ENCODE results near the gene MIER1. TPM values are rescaled to one million over a fixed set of nuclear protein-coding genes. Genes with fewer than 3 reads are reported as not detected.

MIER1 gene
- total and polyA plus RNA-seq, 2 donors (not counting 1 experiment from before 2014, with no cell fraction given), result 7.7 to 55.0 TPM

GRCh38 chr1:66932291-66932690 is 7.5 kb downstream of the MIER1 start:
- intact Hi-C loops (cut with micrococcal nuclease), result loop anchor here (5.0 to 10.0 kb wide), 3 partner anchors 50 to 1870 kb away; no protein-coding TSS in a partner anchor
- Histone ChIP-seq H4K20me1 (ENCODE audit: control insufficient read depth, insufficient read depth, low read length, poor library complexity, severe bottlenecking) (peaks cover 36% of the 10 kb centered on the region), H3K4me1 (ENCODE audit: control insufficient read depth in 2 of 2, insufficient read depth in 2 of 2, low read length in 2 of 2) (peaks cover 21 to 38% of the 10 kb centered on the region in 2 donors), H3K9me3 (ENCODE audit: control extremely low read depth in 1 of 3, control insufficient read depth in 2 of 3, insufficient read depth in 1 of 3, low read length in 2 of 3) (no peaks in the 10 kb centered on the region), H2AFZ (ENCODE audit: insufficient read depth, low read depth, low read length, poor library complexity, severe bottlenecking) (no peak overlapping the region), H3K79me2 (ENCODE audit: control insufficient read depth, insufficient read depth, low read length) (peaks cover 74% of the 10 kb centered on the region), H3K4me3 (ENCODE audit: control extremely low read depth in 1 of 5, extremely low read depth in 1 of 5, insufficient read depth in 1 of 5, low read depth in 2 of 5, low read length in 4 of 5) (no peak overlapping the region), H3K36me3 (replicated peaks in 1 of 2; ENCODE audit: control extremely low read depth in 1 of 2, control insufficient read depth in 1 of 2, extremely low read depth in 1 of 2, insufficient read depth in 2 of 2, low read length in 1 of 2) (no peaks in the 10 kb centered on the region), H3K9ac (ENCODE audit: low read length) (no peak overlapping the region), H3K27me3 (replicated peaks in 1 of 4; ENCODE audit: control extremely low read depth in 1 of 4, control insufficient read depth in 3 of 4, insufficient read depth in 4 of 4, low read length in 3 of 4) (no peaks in the 10 kb centered on the region), H3K27ac (ENCODE audit: low read length in 2 of 2) (no peak overlapping the region), H3K4me2 (replicated peaks; ENCODE audit: low read depth, low read length, poor library complexity, severe bottlenecking) (peak overlapping the region; percentile 36)
- Mint-ChIP-seq H3K4me3 (peak overlapping the region; percentile 37), H3K27me3 (no peaks in the 10 kb centered on the region), H3K4me1 (peaks cover 54% of the 10 kb centered on the region), H3K9me3 (ENCODE audit: insufficient read depth) (no peaks in the 10 kb centered on the region), H3K27ac (no peak overlapping the region)
- ChIA-PET CTCF (interaction anchor here (1.2 kb wide), 1 partner anchor 64 kb away, joined by 4 read pairs; no protein-coding TSS in a partner anchor), POLR2A (interaction anchor here (1.0 kb wide), 1 partner anchor 596 kb away, joined by 3 read pairs; no protein-coding TSS in a partner anchor)
- DNase-seq (no peak), ATAC-seq (ENCODE audit: low read depth) (no peak)
- no CpG with 5 or more reads among the region's 2 CpGs for WGBS (ENCODE audit: insufficient coverage)
- TF ChIP-seq EZH2 (IDR thresholded peaks at IDR 0.05; ENCODE audit: borderline replicate concordance, insufficient read depth, low read depth, low read length, poor library complexity, severe bottlenecking) (no peak), CTCF (IDR thresholded peaks at IDR 0.05) (no peak)

GRCh38 chr1:66933887-66934700 is 9.3 kb downstream of the MIER1 start:
- POLR2A ChIA-PET, result no interaction called here
- intact Hi-C loops (cut with micrococcal nuclease), result loop anchor here (5.0 to 10.0 kb wide), 3 partner anchors 48 to 1872 kb away; no protein-coding TSS in a partner anchor
- H3K36me3 ChIP-seq (replicated peaks in 1 of 2; ENCODE audit: control extremely low read depth in 1 of 2, control insufficient read depth in 1 of 2, extremely low read depth in 1 of 2, insufficient read depth in 2 of 2, low read length in 1 of 2), result peaks cover 0 to 2% of the 10 kb centered on the region in 2 experiments
- DNase-seq (no peak), ATAC-seq (ENCODE audit: low read depth) (no peak)
- peaks cover 53% of the 10 kb centered on the region for H4K20me1 ChIP-seq (ENCODE audit: control insufficient read depth, insufficient read depth, low read length, poor library complexity, severe bottlenecking)
- peak overlapping the region in 1 of 2 donors; percentile 20 for H3K27ac ChIP-seq (ENCODE audit: low read length in 2 of 2)
- 67% methylated on average over 1 of the region's 7 CpGs for WGBS (ENCODE audit: insufficient coverage)
- H3K27me3 Mint-ChIP-seq, result no peaks in the 10 kb centered on the region
- CTCF ChIA-PET, result interaction anchor here (0.6 to 1.6 kb wide), 2 partner anchors 168 to 191 kb away, joined by 4 read pairs; no protein-coding TSS in a partner anchor
- H3K27ac Mint-ChIP-seq, result no peak overlapping the region
- no peak overlapping the region for H2AFZ ChIP-seq (ENCODE audit: insufficient read depth, low read depth, low read length, poor library complexity, severe bottlenecking)
- H3K9me3 Mint-ChIP-seq (ENCODE audit: insufficient read depth), result no peaks in the 10 kb centered on the region
- H3K27me3 ChIP-seq (replicated peaks in 1 of 4; ENCODE audit: control extremely low read depth in 1 of 4, control insufficient read depth in 3 of 4, insufficient read depth in 4 of 4, low read length in 3 of 4), result no peaks in the 10 kb centered on the region
- H3K4me2 ChIP-seq (replicated peaks; ENCODE audit: low read depth, low read length, poor library complexity, severe bottlenecking), result peak overlapping the region; percentile 34
- peak overlapping the region in 1 of 5 experiments; percentile 0 for H3K4me3 ChIP-seq (ENCODE audit: control extremely low read depth in 1 of 5, extremely low read depth in 1 of 5, insufficient read depth in 1 of 5, low read depth in 2 of 5, low read length in 4 of 5)
- H3K4me3 Mint-ChIP-seq, result peak overlapping the region; percentile 61
- peaks cover 89% of the 10 kb centered on the region for H3K79me2 ChIP-seq (ENCODE audit: control insufficient read depth, insufficient read depth, low read length)
- H3K4me1 Mint-ChIP-seq, result peaks cover 68% of the 10 kb centered on the region
- H3K4me1 ChIP-seq (ENCODE audit: control insufficient read depth in 2 of 2, insufficient read depth in 2 of 2, low read length in 2 of 2), result peaks cover 21 to 38% of the 10 kb centered on the region in 2 donors
- no peak for TF ChIP-seq CTCF (IDR thresholded peaks at IDR 0.05)
- TF ChIP-seq EZH2 (IDR thresholded peaks at IDR 0.05; ENCODE audit: borderline replicate concordance, insufficient read depth, low read depth, low read length, poor library complexity, severe bottlenecking), result no peak
- peak overlapping the region; percentile 25 for H3K9ac ChIP-seq (ENCODE audit: low read length)
- no peaks in the 10 kb centered on the region for H3K9me3 ChIP-seq (ENCODE audit: control extremely low read depth in 1 of 3, control insufficient read depth in 2 of 3, insufficient read depth in 1 of 3, low read length in 2 of 3)

All from B cell (primary cell).